ENCODE measurements around the gene CHD3.
"Not testable (repeated sequence)": the region's sequence is repeated elsewhere in the genome, so short reads cannot be mapped to it uniquely, and the experiment has no call there.

Gene CHD3

DNA sequence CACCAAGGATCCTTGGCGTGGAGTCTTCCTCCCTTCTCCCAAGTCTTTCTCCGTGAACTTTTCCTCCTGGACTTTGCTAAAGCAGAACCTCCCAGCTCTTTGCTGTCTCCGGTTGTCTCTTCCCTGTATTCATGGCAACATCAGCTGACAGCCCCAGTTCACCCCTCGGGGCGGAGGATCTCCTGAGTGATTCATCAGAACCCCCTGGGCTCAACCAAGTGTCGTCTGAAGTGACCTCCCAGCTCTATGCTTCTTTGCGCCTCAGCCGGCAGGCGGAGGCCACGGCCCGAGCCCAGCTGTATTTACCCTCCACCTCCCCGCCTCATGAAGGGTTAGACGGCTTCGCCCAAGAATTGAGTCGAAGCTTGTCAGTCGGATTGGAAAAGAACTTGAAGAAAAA lies 44.4 kb downstream of the CHD3 start:
- peak; percentile 77 to 91 (median 84) for DNase-seq

DNA sequence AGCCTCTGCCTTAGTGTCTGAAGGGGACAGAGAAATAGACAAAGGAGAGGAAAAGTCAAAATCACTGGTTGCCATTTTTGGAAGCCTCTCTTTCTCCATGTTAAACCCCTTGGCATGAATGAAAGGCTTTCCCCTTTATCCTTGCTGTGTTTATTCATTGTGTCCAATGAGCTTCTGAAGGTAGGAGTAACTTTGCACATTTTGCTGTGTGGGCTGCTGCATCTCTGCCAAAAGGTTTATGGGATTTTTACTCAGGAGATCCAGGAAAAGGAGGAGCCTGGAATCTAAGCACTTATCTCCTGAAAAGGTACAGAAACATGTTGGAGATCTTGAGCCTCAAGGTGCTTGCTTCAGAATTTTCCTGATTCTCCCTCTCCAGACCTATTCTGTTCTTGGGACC lies 47.3 kb downstream of the CHD3 start:
- DNase-seq, result no peak

DNA sequence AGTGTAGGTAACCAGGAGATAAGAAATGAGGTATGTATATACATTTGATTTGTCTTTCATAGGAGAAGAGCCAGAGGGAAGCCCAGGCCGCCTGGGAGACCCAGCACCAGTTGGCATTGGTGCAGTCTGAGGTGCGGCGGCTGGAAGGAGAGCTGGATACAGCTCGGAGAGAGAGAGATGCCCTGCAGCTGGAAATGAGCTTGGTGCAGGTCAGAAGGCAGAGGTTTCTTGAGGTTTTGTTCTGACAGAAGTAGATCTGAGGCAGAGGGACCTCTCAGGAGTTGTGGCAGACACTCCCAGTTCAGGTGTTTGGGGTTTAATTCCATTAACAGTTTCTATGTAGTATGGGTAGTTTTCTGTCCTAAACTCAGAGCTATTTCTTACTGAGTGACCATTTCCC lies 51.4 kb downstream of the CHD3 start:
- no peak for DNase-seq

DNA sequence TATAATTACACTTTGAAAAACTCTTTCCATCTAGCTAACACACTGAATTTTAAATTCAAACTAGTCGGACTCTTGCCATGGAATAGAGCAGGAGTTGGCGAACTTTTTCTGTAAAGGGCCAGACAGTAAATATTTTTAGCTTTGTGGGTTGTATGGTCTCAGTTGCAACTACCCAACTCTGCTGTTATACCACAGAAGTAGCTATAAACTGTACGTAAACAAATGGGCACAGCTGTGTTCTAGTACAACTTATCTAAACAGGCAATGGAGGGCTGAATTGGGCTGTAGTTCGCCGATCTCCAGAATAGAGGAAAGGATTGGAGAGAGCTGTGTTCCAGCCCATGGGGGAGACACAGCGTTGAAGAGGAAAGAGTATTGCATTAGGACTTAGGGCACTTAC lies 52.2 kb downstream of the CHD3 start:
- DNase-seq, result no peak

DNA sequence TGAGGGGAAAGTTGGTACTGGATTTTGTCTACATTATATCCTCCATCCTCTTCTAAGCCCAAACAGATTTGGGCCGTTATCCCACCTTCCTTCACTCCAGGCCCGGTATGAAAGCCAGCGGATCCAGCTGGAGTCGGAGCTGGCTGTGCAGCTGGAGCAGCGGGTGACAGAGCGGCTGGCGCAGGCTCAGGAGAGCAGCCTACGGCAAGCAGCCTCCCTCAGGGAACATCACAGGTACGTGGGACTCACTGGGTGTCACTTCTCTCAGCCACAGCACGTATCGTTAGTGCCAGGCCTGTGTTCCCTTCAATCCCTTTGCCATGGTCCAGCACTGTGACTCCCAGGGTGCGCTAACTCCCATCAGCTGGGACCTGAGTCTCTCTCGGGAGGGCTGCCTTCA lies 54.7 kb downstream of the CHD3 start:
- DNase-seq, result no peak

DNA sequence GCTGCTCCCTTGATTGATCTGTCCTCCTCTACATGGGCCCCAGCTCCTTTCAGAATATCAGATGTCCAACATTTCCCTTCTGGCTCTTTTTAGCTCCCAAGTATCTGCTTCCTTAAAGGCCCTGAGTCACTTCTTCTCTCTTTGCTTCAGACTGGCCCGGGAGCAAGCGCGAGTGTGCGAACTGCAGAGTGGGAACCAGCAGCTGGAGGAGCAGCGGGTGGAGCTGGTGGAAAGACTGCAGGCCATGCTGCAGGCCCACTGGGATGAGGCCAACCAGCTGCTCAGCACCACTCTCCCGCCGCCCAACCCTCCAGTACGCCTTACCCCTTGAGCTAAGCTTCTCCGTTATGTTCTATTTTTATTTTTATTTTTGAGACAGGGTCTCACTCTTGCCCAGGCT lies 55.7 kb downstream of the CHD3 start:
- DNase-seq, result no peak

DNA sequence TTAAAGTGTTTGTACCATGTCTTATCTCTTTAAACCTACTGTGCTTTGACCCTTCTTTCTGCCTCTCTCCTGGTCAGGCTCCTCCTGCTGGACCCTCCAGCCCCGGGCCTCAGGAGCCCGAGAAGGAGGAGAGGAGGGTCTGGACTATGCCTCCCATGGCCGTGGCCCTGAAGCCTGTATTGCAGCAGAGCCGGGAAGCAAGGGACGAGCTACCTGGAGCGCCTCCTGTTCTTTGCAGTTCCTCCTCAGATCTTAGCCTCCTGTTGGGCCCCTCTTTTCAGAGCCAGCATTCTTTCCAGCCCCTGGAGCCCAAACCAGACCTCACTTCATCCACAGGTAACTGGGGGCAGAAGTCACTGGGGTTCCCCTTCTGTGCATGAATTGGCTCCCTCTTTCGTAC lies 57.1 kb downstream of the CHD3 start:
- DNase-seq, result no peak

DNA sequence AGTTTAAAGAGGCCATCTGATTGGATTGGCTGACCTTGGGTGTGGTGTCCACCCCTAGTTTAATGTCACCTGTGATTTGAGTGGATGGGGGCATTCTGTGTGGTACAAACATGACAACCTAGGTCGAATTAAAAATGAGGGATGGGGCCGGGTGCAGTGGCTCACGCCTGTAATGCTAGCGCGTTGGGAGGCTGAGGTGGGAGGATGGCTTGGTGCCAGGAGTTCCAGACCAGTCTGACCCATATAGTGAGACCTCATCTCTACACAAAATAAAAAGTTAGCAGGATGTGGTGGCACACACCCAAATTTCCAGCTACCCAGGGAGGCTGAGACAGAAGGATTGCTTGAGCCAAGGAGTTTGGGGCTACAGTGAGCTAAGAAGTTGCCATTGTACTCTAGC lies 57.9 kb downstream of the CHD3 start:
- DNase-seq, result no peak

DNA sequence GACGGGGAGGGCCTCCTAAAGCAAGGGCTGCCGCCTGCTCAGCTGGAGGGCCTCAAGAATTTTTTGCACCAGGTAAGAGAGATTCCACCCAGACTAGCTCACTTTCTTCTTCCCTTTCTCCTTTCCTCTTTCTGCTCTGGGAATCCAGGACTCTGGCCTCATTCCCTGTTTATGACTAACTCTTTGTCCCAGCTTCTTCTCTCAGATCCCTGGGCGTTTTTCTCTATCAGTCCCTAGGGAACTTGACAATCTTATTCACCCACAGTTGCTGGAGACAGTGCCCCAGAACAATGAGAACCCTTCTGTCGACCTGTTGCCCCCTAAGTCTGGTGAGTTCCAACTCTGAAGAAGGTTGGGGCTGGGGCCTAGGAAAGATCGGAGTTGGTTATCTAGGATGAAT lies 59.1 kb downstream of the CHD3 start:
- DNase-seq, result no peak

DNA sequence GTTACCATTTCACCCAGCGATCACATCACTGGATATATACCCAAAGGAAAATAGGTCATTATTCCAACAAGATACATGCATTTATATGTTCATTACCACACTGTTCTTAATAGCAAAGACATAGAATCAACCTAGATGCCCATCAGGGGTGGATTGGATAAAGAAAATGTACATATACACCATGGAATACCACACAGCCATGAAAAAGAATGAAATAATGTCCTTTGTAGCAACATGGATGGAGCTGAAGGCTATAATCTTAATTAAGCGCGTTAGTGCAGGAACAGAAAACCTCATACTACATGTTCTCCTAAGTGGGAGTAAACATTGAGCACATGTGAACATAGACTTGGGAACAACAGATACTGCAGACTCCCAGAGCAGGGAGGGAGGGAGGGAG lies 62.0 kb downstream of the CHD3 start:
- DNase-seq, result no peak

DNA sequence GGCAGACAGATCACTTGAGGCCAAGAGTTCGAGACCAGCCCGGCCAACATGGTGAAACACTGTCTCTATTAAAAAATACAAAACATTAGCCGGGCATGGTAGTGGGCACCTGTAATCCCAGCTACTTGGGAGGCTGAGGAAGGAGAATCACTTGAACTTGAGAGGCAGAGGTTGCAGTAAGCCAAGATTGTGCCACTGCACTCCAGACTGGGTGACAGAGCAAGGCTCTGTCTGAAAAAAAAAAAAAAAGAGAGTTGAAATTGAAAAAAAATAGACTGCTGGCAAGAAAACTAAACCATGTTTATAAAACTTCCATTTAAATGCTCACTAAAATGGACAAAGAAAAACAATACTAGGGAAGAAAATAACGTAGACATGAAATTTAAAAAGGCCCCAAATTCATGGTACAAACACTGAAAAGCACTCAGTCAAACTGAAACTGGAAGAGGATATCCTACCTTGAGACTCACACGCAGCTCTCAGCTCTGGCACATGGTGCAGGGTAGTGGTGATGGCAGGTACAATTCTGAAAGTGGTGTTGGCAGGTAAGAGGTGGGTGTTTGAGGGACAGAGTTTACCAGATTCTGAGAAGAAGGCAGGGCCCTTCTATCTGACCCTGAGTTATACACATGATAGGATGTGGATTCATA lies 62.7 kb downstream of the CHD3 start:
- no peak for DNase-seq

DNA sequence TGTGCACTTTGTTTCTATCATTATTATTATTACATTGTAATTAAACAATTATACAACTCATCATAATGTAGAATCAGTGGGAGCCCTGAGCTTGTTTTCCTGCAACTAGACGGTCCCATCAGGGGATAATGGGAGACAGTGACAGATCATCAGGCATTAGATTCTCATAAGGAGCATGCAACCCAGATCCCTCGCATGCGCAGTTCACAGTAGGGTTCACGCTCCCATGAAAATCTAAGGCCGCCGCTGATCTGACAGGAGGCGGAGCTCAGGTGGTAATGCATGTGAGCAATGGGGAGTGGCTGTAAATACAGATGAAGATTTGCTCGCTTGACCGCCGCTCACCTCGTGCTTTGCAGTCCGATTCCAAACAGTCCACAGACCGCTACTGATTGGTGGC lies 64.7 kb downstream of the CHD3 start:
- DNase-seq, result not testable (repeated sequence)

DNA sequence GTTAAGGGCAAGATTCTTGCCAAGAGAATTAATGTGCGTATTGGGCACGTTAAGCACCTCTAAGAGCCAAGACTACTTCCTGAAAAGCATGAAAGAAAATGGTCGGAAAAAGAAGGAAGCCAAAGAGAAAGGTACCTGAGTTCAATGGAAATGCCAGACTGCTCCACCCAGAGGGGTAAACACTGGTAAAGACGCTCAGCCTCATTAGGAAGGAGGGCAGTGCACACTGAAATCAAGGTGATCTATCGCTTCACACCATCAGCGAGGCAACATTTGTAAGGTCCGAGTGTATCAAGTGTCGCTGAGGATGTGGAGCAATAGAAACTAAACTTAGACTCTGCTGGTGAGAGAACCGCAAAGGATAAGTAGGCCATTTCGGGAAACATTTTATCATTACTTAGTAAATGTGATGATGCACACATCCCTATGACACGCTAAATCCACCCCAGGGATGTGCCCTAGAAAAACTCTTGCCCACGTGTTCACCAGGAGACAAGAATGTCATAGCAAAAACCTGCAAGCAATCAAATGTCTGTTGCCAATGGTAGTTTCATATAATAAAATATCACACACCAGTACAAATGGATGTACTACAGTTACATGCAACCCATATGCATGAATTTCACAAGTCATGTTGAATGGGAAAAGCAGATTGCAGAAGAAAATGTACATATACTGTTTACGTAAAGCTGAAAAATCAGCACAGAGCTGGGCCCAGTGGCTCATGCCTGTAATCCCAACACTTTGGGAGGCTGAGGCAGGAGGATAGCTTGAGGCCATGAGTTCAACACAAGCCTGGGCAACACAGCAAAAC lies 67.0 kb downstream of the CHD3 start:
- no peak for DNase-seq

DNA sequence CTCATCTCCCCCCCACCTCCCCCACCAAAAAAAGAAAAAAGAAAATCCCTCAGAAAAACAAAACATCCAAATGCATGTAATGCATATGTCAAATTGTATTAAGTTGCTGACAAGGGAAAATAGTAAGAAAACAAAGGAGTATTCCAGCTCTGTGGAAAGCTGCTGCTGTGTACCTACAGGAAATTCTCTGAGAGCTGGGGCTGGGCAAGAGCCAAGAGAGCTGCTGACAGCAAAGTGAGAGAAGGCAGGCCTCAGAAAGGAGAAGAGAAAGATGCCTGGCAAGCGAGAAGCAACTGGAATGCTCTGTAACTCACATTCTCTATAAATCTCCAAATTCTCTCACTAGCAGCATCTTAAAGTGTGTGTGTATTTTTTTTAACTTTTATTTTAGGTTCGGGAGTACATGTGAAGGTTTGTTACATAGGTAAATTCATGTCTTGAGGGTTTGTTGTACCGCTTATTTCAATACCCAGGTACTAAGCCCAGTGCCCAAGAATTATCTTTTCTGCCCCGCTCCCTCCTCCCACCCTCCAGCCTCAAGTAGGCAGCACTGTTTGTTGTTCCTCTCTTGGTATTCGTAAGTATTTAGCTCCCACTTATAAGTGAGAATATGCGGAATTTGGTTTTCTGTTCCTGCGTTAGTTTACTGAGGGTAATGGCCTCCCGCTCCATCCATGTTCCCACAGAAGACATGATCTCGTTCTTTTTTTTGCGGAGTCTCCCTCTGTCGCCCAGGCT lies 67.8 kb downstream of the CHD3 start:
- DNase-seq, result peak; percentile 28 to 55 (median 44)

DNA sequence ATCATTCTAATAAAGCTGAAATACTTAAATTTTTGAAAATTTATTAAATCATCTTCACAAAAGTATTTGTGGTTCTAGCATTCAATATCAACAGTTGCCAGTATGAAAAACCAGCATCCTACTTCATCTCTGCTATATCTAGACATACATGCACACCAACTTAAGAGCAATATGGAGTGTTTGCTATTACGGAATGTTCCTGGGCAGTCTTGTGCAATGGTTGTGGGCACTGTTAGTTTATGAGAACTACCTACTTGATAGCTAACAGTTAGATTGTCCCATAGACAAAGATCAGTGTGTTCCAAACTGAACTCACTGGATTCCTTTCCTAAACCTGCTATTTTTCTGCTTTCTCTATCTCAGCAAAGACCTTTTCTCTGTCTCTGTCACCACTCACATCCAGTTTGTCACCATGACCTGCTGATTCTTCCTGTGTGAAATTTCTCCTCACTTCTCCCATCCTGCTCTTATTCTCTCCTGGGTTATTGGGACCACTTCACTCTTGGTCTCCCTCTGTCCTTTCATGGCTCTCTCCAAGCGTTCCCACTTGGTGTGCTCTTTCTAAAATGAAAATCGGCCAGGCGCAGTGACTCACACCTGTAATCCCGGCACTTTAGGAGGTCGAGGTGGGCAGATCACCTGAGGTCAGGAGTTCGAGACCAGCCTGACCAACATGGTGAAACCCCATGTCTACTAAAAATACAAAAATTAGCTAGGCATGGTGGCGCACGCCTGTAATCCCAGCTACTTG lies 71.1 kb downstream of the CHD3 start:
- DNase-seq, result peak; percentile 17 to 39 (median 22)

DNA sequence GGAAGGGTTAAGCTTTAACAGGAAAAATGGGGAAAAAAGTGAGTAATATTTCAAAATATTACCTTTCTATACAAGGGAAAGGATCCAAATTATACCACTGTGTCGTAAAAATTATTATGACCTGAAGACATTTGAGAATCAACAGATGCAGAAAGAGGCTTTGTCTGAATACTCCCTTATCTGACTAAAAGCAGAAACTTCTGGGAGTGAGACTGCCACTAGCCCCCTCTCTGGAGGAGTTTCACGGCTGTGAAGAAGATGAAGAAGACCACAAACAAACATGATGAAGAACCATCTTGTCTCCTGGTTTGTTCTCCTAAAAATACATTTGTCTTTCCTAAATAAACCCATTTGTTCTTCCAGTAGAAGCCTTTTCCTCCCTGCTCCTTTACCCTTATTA lies 72.8 kb downstream of the CHD3 start:
- DNase-seq, result no peak

Measured in suppressor macrophage (primary cell).